Activated CD8-positive, alpha-beta T cell treated with anti-CD3 and anti-CD28 coated beads, Interleukin-2, amount 10 ng/mL, durations not matched to agents 7 days and 5 days (primary cell): ENCODE data around the gene SLC32A1. TPM values are rescaled to one million over a fixed set of nuclear protein-coding genes. Genes with fewer than 3 reads are reported as not detected.

Source experiments
- ATAC-seq: fragments of 150-1000 bp; cut with Tn5 transposase; one replicate; pipeline ENCODE4 v1.10.0; 2021; ENCODE audit warnings: moderate library complexity
- CTCF ChIA-PET: fragments of 350-600 bp; sonication (Branson Sonifier 250); formaldehyde crosslinking; loops from one replicate; lab custom pipeline; 2021; ENCODE audit warnings: antibody characterized with exemption; lab: Charles Lee
- POLR2A ChIA-PET: fragments of 350-600 bp; sonication (Branson Sonifier 250); formaldehyde crosslinking; loops from one replicate; lab custom pipeline; 2021; ENCODE audit warnings: antibody characterized with exemption; lab: Charles Lee
- DNase-seq: peaks from one replicate; pipeline ENCODE4 v3.0.0-alpha.2; 2020
- H3K27ac Mint-ChIP-seq: one replicate; pipeline ENCODE4 v1.8.0; 2021; ENCODE audit warnings: mild to moderate bottlenecking, mixed read lengths
- H3K27me3 Mint-ChIP-seq: one replicate; pipeline ENCODE4 v1.8.0; 2021; ENCODE audit warnings: low read depth, mixed read lengths
- H3K36me3 Mint-ChIP-seq: one replicate; pipeline ENCODE4 v1.8.0; 2021; ENCODE audit warnings: low read depth, mixed read lengths
- H3K4me1 Mint-ChIP-seq: one replicate; pipeline ENCODE4 v1.8.0; 2021; ENCODE audit warnings: low read depth, mixed read lengths
- H3K4me3 Mint-ChIP-seq: one replicate; pipeline ENCODE4 v1.8.0; 2021; ENCODE audit warnings: mild to moderate bottlenecking, mixed read lengths
- H3K9me3 Mint-ChIP-seq: one replicate; pipeline ENCODE4 v1.8.0; 2022; ENCODE audit warnings: mixed read lengths; ENCODE audit not compliant: insufficient read depth
- total RNA-seq, 2 experiments: library from RNA; stranded (reverse); gene quantifications; one replicate each; pipeline ENCODE4 v1.2.3, GENCODE V29; 2021

The SLC32A1 gene
- total RNA-seq, 2 experiments from 2014 or later = not detected

GRCh38 chr20:38757145-38757775 lies 33.0 kb downstream of the SLC32A1 start:
- POLR2A ChIA-PET = no interaction called here
- Mint-ChIP-seq H3K9me3 (no peaks in the 10 kb centered on the region), H3K27ac (no peak overlapping the region), H3K4me1 (peaks cover 3% of the 10 kb centered on the region), H3K27me3 (no peaks in the 10 kb centered on the region), H3K36me3 (peaks cover 39% of the 10 kb centered on the region), H3K4me3 (no peak overlapping the region)
- CTCF ChIA-PET = interaction anchor here (1.0 to 2.1 kb wide), 5 partner anchors 8 to 112 kb away, joined by 3 to 10 read pairs (median 3); no protein-coding TSS in a partner anchor
- DNase-seq = no peak
- ATAC-seq = no peak

- POLR2A ChIA-PET = no interaction called here
- H3K27ac Mint-ChIP-seq = no peak overlapping the region
- CTCF ChIA-PET = interaction anchor here (8.6 kb wide), 1 partner anchor 9 kb away, joined by 59 read pairs; the partner anchor contains the start of gene ACTR5
These were observed 34.8 kb downstream of the SLC32A1 start for GRCh38 chr20:38759106-38759505.

GRCh38 chr20:38760978-38761377 lies 36.7 kb downstream of the SLC32A1 start:
- peaks cover 45% of the 10 kb centered on the region for H3K36me3 Mint-ChIP-seq
- no peak for ATAC-seq
- no peak overlapping the region for H3K4me3 Mint-ChIP-seq
- POLR2A ChIA-PET = interaction anchor here (0.6 kb wide), 2 partner anchors 54 to 132 kb away, joined by 3 to 4 read pairs; no protein-coding TSS in a partner anchor
- no peaks in the 10 kb centered on the region for H3K27me3 Mint-ChIP-seq
- peaks cover 20% of the 10 kb centered on the region for H3K4me1 Mint-ChIP-seq
- CTCF ChIA-PET = interaction anchor here (1.6 to 8.6 kb wide), 2 partner anchors 10 to 131 kb away, joined by 3 to 59 read pairs; partner anchors contain the start of gene ACTR5
- H3K27ac Mint-ChIP-seq = no peak overlapping the region
- no peaks in the 10 kb centered on the region for H3K9me3 Mint-ChIP-seq
- DNase-seq = no peak

More at GRCh38 chr20:38759106-38759505, 34.8 kb downstream of the SLC32A1 start:
- Mint-ChIP-seq H3K4me1 (peaks cover 10% of the 10 kb centered on the region), H3K4me3 (no peak overlapping the region), H3K27me3 (no peaks in the 10 kb centered on the region), H3K9me3 (no peaks in the 10 kb centered on the region), H3K36me3 (peaks cover 46% of the 10 kb centered on the region)
- DNase-seq (no peak), ATAC-seq (no peak)

- ChIA-PET CTCF (interaction anchor here (1.1 to 8.6 kb wide), 3 partner anchors 12 to 130 kb away, joined by 3 to 59 read pairs (median 3); partner anchors contain the start of gene ACTR5), POLR2A (interaction anchor here (0.6 kb wide), 1 partner anchor 52 kb away, joined by 3 read pairs; no protein-coding TSS in a partner anchor)
- ATAC-seq = no peak
- Mint-ChIP-seq H3K4me3 (no peak overlapping the region), H3K9me3 (no peaks in the 10 kb centered on the region), H3K27ac (no peak overlapping the region), H3K36me3 (peaks cover 50% of the 10 kb centered on the region), H3K27me3 (no peaks in the 10 kb centered on the region), H3K4me1 (peaks cover 20% of the 10 kb centered on the region)
- no peak for DNase-seq
These were observed 37.9 kb downstream of the SLC32A1 start for GRCh38 chr20:38762174-38762573.

- ATAC-seq = no peak
- Mint-ChIP-seq H3K27ac (no peak overlapping the region), H3K4me3 (no peak overlapping the region), H3K36me3 (peaks cover 49% of the 10 kb centered on the region), H3K9me3 (no peaks in the 10 kb centered on the region), H3K27me3 (no peaks in the 10 kb centered on the region), H3K4me1 (peaks cover 20% of the 10 kb centered on the region)
- ChIA-PET CTCF (interaction anchor here (2.4 to 8.6 kb wide), 2 partner anchors 13 to 129 kb away, joined by 9 to 59 read pairs; partner anchors contain the start of gene ACTR5), POLR2A (no interaction called here)
- DNase-seq = no peak
These were observed 39.3 kb downstream of the SLC32A1 start for GRCh38 chr20:38763616-38764015.

- peaks cover 20% of the 10 kb centered on the region for H3K4me1 Mint-ChIP-seq
- POLR2A ChIA-PET = interaction anchor here (0.9 kb wide), 1 partner anchor 11 kb away, joined by 3 read pairs; no protein-coding TSS in a partner anchor
These were observed 40.5 kb downstream of the SLC32A1 start for GRCh38 chr20:38764567-38765318.

GRCh38 chr20:38766071-38766470 lies 41.8 kb downstream of the SLC32A1 start:
- POLR2A ChIA-PET = no interaction called here
- Mint-ChIP-seq H3K27me3 (no peaks in the 10 kb centered on the region), H3K27ac (no peak overlapping the region), H3K4me3 (no peak overlapping the region), H3K4me1 (peaks cover 20% of the 10 kb centered on the region), H3K36me3 (peaks cover 45% of the 10 kb centered on the region), H3K9me3 (no peaks in the 10 kb centered on the region)
- no peak for ATAC-seq
- DNase-seq = no peak
- CTCF ChIA-PET = interaction anchor here (1.2 to 8.6 kb wide), 6 partner anchors 9 to 127 kb away, joined by 3 to 59 read pairs (median 4); partner anchors contain the start of gene ACTR5

More at GRCh38 chr20:38764567-38765318, 40.5 kb downstream of the SLC32A1 start:
- CTCF ChIA-PET = interaction anchor here (0.7 to 8.6 kb wide), 8 partner anchors 14 to 128 kb away, joined by 3 to 59 read pairs (median 3); partner anchors contain the start of gene ACTR5
- Mint-ChIP-seq H3K4me3 (no peak overlapping the region), H3K9me3 (no peaks in the 10 kb centered on the region), H3K27me3 (no peaks in the 10 kb centered on the region), H3K27ac (no peak overlapping the region), H3K36me3 (peaks cover 49% of the 10 kb centered on the region)
- peak; percentile 38 for DNase-seq
- peak; percentile 73 for ATAC-seq

- H3K4me1 Mint-ChIP-seq = peaks cover 7% of the 10 kb centered on the region
- ChIA-PET POLR2A (interaction anchor here (0.6 kb wide), 1 partner anchor 16 kb away, joined by 3 read pairs; no protein-coding TSS in a partner anchor), CTCF (interaction anchor here (1.1 to 1.2 kb wide), 3 partner anchors 18 to 20 kb away, joined by 3 to 9 read pairs (median 4); no protein-coding TSS in a partner anchor)
- no peak overlapping the region for H3K27ac Mint-ChIP-seq
- H3K27me3 Mint-ChIP-seq = no peaks in the 10 kb centered on the region
- peaks cover 8% of the 10 kb centered on the region for H3K9me3 Mint-ChIP-seq
- no peak overlapping the region for H3K4me3 Mint-ChIP-seq
- H3K36me3 Mint-ChIP-seq = peaks cover 55% of the 10 kb centered on the region
- ATAC-seq = no peak
- DNase-seq = no peak
These were observed 45.4 kb downstream of the SLC32A1 start for GRCh38 chr20:38769376-38770295.

GRCh38 chr20:38770546-38770945 lies 46.3 kb downstream of the SLC32A1 start:
- DNase-seq (no peak), ATAC-seq (no peak)
- Mint-ChIP-seq H3K4me1 (no peaks in the 10 kb centered on the region), H3K27ac (no peak overlapping the region), H3K9me3 (peaks cover 8% of the 10 kb centered on the region), H3K36me3 (peaks cover 55% of the 10 kb centered on the region), H3K27me3 (no peaks in the 10 kb centered on the region), H3K4me3 (no peak overlapping the region)
- ChIA-PET POLR2A (no interaction called here), CTCF (interaction anchor here (1.1 kb wide), 1 partner anchor 19 kb away, joined by 4 read pairs; no protein-coding TSS in a partner anchor)

GRCh38 chr20:38770970-38771369 lies 46.7 kb downstream of the SLC32A1 start:
- DNase-seq (no peak), ATAC-seq (no peak)
- Mint-ChIP-seq H3K4me1 (no peaks in the 10 kb centered on the region), H3K4me3 (no peak overlapping the region), H3K9me3 (peaks cover 8% of the 10 kb centered on the region), H3K36me3 (peaks cover 51% of the 10 kb centered on the region), H3K27ac (peak overlapping the region; percentile 55), H3K27me3 (no peaks in the 10 kb centered on the region)
- ChIA-PET POLR2A (no interaction called here), CTCF (interaction anchor here (1.1 kb wide), 1 partner anchor 20 kb away, joined by 4 read pairs; no protein-coding TSS in a partner anchor)
